COLO829 (cell line): Measurements from ENCODE around the gene CEP192.
A peak's percentile ranks its signal among the peaks of the same experiment; 100 is the strongest.
"Not testable (repeated sequence)": the region's sequence is repeated elsewhere in the genome, so short reads cannot be mapped to it uniquely, and the experiment has no call there.

ENCODE experiments used
- DNase-seq: peaks from one replicate; pipeline ENCODE4 v3.0.0; 2012; ENCODE audit warnings: low spot score

CEP192 gene

GRCh38 chr18:12990967-12991820 is at the start of gene CEP192:
Gene CEP192 (plus strand): TSS chr18:12991362. CDS start chr18:12999425, 8,063 bp downstream.
- peak; percentile 89 for DNase-seq

- DNase-seq: no peak
Measured at GRCh38 chr18:12943215-12943614, 47.9 kb upstream of the CEP192 start.

GRCh38 chr18:12944709-12945108 is 46.5 kb upstream of the CEP192 start:
- DNase-seq: no peak

DNA sequence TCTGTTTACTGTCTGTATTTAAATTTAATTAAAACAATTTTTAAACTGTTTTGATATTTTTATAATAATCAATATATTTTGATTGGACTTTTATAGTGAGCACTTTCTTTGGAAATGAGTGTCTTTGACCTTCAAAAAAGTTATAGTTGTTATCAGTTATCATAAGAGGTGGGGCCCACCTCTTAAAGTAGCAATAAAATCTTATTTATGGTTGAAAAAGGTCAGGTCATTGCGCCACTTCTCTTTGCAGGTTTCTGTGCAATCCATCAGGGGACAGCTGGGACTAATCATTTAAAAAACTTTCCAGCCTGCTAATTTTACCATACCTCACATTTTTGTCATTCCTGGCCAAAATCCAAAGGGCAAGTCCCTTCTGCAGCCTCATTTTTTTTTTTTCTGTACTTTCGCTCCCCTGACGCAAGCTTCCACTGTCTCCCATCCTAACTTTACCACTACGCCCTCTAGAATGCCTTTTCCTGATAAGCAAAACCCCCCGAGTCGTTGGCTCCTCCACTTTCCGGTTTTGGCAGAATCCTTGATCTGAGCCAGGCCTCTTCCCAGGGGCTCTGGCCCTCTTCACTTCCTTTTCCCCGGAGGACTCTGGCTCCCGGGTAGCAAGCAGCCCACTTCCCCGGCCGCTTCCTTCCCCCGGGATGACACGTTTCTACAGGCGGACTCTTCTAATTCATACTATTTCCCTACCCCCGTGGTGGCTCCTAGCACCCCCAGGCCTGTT is 44.4 kb upstream of the CEP192 start:
- DNase-seq: peak; percentile 10

GRCh38 chr18:12947285-12948049 is 43.7 kb upstream of the CEP192 start, which contains the start of gene SEH1L:
Gene SEH1L (plus strand): TSS chr18:12948011. CDS start chr18:12948122, 111 bp downstream.
- DNase-seq: peak; percentile 90

DNA sequence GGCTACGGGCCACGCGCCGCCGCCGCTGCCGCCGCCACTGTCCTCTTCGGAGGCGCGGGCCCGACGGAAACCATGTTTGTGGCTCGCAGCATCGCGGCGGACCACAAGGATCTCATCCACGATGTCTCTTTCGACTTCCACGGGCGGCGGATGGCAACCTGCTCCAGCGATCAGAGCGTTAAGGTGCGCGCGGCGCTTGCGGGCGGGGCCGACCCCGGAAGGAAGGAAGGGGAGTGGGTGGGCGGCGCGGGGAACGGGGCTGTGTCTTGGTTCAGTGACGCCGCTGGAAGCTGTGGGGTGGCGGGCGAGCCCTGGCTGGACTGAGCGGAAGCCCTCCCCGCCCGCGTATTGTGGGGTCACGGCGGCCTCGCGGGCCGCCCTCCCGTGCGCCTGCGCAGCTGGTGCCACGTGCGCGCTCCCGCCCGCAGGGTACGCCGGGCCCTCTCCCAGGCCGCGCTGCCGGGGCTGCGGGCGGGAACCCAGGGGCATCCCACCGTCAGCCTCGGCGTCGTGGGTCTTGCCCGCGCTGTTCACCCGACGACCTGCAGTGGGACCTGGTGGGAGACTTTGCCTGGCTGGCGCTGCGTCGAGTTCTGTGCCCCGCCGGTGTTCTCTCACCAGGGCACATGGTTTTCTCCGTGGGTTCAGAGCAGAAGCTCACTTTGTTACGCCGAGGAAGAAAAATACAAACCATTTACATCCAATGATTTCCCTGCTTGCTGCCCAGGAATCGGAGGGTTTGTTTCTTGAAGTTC is 42.9 kb upstream of the CEP192 start:
- DNase-seq: peak; percentile 22

DNA sequence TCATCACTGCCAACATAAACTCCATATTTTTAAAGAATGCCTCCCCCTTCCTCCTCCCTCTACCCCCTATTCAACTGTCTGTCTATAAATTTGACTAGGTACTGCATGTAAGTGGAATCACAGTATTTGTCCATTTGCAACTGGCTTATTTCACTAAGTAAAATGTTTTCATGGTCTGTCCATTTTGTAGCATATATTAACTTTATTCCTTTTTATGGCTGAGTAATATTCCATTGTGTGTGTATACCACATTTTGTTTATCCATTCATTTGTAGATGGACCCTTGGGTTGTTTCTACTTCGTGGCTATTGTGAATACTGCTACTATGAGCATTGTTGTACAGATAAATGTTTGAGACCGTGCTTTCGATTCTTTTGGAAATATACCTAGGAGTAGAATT is 32.7 kb upstream of the CEP192 start:
- no peak for DNase-seq

DNA sequence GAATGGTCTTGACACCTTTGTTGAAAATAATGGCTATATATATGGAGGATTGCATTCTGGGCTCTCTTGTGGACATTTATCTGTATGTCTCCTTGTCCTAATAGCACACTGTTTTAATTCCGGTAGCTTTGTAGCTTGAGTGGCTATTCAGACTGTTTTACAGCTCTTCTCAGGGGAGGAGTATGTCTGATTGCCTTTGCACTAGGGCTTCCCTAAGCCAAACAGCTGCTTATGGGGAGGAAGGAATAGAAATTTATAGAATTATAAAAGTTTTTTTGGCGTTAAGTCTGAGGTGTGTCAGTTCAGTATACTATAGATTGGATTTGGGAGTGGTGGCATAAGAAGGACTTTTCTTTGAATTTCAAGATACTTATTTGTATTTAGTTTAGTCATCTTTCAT is 30.8 kb upstream of the CEP192 start:
- DNase-seq: no peak

GRCh38 chr18:12960853-12961397 is 30.2 kb upstream of the CEP192 start:
- DNase-seq: no peak

- no peak for DNase-seq
Measured at GRCh38 chr18:12963069-12963468, 28.1 kb upstream of the CEP192 start.

GRCh38 chr18:12968115-12968514 is 23.0 kb upstream of the CEP192 start:
- no peak for DNase-seq

- no peak for DNase-seq
Measured at GRCh38 chr18:12968619-12969018, 22.5 kb upstream of the CEP192 start.

- DNase-seq: no peak
Measured at GRCh38 chr18:12973562-12974213, 17.5 kb upstream of the CEP192 start.

DNA sequence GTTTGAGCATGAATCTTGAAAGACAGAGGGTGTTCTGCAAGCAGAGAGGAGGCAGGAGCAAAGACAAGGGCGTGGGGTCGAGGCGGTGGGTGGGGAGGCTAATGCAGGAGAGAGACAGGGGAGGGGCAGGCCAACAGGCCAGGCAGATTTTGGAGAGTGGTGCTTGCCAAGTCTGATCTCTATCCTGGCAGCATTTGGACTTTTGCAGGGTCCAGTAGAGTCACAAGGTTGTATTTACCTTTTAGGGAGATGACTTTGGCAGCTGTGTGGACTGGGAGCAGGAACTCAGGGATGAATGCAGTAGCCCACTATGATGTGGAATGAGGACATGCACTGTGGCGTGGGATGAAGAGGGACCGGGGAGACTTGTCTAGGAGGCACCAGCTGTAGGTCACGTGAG is 15.7 kb upstream of the CEP192 start:
- no peak for DNase-seq

GRCh38 chr18:12976305-12976704 is 14.9 kb upstream of the CEP192 start:
- no peak for DNase-seq

DNA sequence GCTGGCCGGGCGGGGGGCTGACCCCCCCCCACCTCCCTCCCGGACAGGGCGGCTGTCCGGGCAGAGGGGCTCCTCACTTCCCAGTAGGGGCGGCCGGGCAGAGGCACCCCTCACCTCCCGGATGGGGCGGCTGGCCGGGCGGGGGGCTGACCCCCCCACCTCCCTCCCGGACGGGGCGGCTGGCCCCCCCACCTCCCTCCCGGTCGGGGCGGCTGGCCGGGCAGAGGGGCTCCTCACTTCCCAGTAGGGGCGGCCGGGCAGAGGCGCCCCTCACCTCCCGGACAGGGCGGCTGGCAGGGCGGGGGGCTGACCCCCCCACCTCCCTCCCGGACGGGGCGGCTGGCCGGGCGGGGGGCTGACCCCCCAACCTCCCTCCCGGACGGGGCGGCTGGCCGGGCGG is 11.1 kb upstream of the CEP192 start:
- DNase-seq: not testable (repeated sequence)

DNA sequence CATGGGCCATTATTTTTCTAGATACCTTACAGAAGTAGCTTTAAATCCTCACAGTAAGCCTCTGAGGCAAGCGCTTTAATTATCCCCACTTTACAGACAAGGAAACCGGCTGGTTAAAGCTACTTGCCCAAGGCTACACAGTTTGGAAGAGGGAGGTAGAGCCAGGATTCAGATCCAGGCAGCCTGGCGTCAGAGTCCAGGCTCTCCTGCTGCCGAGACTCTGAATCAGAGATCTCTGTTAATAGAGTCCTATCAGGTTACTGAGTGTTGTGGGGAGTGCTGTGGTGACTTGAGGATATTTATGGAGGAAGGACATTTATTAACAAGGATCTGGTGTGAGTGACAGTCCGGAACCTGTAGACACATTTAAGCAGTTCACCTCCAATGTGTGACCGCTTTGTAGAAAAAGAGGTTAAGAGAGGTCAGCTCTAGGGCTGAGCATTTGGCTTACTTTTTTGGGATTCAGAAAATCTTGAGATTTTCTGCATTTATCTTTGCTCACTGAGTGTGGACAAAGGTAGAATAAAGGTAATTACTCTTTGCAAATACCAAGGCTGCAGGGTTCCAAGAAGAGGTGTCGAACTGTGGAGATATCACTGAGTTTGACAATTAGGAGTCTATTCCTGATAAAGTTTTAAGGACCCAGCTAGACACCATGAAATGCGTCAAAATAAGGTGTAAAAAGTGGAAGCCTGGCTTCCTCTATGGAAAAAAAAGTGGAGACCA is 1.6 kb upstream of the CEP192 start:
- no peak for DNase-seq

DNA sequence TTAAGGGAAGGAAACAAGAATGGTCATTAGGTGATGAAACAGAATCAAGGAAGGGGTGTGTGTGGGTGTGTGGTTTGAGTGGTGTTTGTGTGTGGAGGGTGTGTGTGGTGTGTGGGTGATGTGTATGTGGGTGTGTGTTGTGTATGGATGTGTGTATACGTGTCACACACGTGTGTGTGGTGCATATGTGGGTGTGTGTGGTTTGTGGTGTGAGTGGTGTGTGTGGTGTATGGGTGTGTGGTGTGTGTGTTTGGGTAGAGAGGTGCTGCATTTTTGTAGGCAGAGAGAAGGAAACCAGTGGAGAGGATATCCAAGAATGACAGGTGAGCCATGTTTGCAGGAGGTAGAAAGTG is 1.1 kb upstream of the CEP192 start:
- no peak for DNase-seq

- DNase-seq: no peak
Measured at GRCh38 chr18:12990641-12990966, 558 bp upstream of the CEP192 start.

GRCh38 chr18:12991821-12992179 is 638 bp downstream of the CEP192 start:
- DNase-seq: no peak

- DNase-seq: no peak
Measured at GRCh38 chr18:12993439-12993838, 2.3 kb downstream of the CEP192 start.
